Peyer's patch (tissue), 4 donors: ENCODE results near the gene TERT. TPM values are rescaled to one million over a fixed set of nuclear protein-coding genes. Genes with fewer than 3 reads are reported as not detected.
A peak's percentile ranks its signal among the peaks of the same experiment; 100 is the strongest.
"Not testable (repeated sequence)": the region's sequence is repeated elsewhere in the genome, so short reads cannot be mapped to it uniquely, and the experiment has no call there.

ENCODE experiments used
- DNase-seq, 3 donors: peaks; one replicate each; pipeline ENCODE4 v3.0.0-alpha.2; 2017 to 2019
- H3K27ac ChIP-seq, 4 donors: fragments of 200-600 bp; sonication (generic); one replicate each; pipeline ENCODE4 v1.5.1; 2016 to 2019
- H3K27me3 ChIP-seq, 2 donors: fragments of 200-600 bp; sonication (generic); one replicate each; pipeline ENCODE4 v1.5.1; 2019
- H3K36me3 ChIP-seq, 3 donors: fragments of 200-600 bp; sonication (generic); one replicate each; pipeline ENCODE4 v1.5.1; 2016 to 2019
- H3K4me1 ChIP-seq, 4 donors: fragments of 200-600 bp; sonication (generic); one replicate each; pipeline ENCODE4 v1.5.1; 2016 to 2019
- H3K4me3 ChIP-seq, 4 donors: fragments of 200-600 bp; sonication (generic); 1 replicate in 3 of 4; 2 replicates in 1 of 4; pipeline ENCODE4 v1.5.1; 2016 to 2019; ENCODE audit warnings: mild to moderate bottlenecking in 1 of 4
- H3K9me3 ChIP-seq, 4 donors: fragments of 200-600 bp; sonication (generic); one replicate each; pipeline ENCODE4 v1.5.1; 2016 to 2019; ENCODE audit warnings: mild to moderate bottlenecking in 1 of 4
- POLR2A ChIP-seq, 2 donors: fragments of 450-650 bp; IDR thresholded peaks; one replicate each; pipeline ENCODE4 v1.5.1; 2017; ENCODE audit warnings: antibody characterized with exemption in 2 of 2, mild to moderate bottlenecking in 2 of 2, moderate library complexity in 2 of 2
- total RNA-seq, 4 donors: library from RNA; depleted of rRNA; stranded (reverse); fragments of >200 nt; gene quantifications; one replicate each; pipeline ENCODE4 v1.1.0, GENCODE V29; 2016
- TF ChIP-seq, protein P1 (sequence below), 6 experiments: fragments of 450-650 bp in 4 of 6; fragments of 200-600 bp in 2 of 6; sonication (generic) in 1 of 6; IDR thresholded peaks; one replicate each; pipeline ENCODE4 v1.5.1; 2017 to 2019; ENCODE audit warnings: antibody characterized with exemption in 6 of 6, mild to moderate bottlenecking in 3 of 6, moderate library complexity in 1 of 6

The TERT gene
- total RNA-seq, 4 donors from 2014 or later = 0.70 to 6.6 (median 1.6) TPM

DNA sequence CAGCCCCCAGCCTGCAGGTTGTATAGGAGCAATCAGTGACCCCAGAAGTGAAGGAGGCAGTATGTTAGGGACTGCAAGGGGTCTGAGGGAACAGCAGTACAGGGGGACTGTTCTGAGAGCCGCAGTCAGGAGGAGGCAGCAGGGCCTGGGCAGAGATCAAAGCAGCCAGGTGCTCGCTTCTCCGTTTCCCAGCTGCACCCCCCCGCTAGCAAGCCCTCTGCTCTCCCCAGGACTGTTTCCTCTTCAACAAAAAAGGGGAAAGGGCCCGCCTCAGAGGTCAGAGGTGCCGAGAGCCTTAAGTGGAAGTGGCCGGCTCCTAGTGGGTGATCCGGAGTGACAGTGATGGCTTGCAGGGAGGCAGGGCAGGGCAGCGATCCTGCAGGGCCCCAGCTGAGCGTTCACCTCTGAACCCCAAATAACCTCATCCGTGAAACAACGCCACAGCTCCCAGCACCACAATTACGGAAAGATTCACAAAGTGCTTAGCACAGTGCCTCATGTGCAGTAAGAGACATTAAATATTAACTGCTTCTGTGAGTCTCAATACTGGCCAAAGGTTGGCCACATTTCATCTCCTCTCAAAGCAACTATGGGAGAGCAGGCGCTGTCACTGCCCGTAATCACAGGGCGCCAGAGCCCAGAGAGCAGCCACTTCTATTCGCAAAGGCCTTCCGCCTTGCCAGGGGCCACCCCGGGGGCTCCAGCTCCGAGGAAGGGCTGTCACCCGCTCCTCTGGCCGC is 42.1 kb upstream of the TERT start:
- Histone ChIP-seq H3K4me3 (no peak overlapping the region), H3K9me3 (no peaks in the 10 kb centered on the region), H3K27ac (peak overlapping the region in 2 of 4 donors; percentile 69 to 83), H3K36me3 (peaks cover 0 to 92% (median 0%) of the 10 kb centered on the region in 3 donors), H3K27me3 (no peaks in the 10 kb centered on the region), H3K4me1 (peaks cover 0 to 33% (median 2%) of the 10 kb centered on the region in 4 donors)
- peak in 1 of 2 donors; percentile 32 for TF ChIP-seq POLR2A (IDR thresholded peaks at IDR 0.05)
- TF ChIP-seq, protein P1, sequence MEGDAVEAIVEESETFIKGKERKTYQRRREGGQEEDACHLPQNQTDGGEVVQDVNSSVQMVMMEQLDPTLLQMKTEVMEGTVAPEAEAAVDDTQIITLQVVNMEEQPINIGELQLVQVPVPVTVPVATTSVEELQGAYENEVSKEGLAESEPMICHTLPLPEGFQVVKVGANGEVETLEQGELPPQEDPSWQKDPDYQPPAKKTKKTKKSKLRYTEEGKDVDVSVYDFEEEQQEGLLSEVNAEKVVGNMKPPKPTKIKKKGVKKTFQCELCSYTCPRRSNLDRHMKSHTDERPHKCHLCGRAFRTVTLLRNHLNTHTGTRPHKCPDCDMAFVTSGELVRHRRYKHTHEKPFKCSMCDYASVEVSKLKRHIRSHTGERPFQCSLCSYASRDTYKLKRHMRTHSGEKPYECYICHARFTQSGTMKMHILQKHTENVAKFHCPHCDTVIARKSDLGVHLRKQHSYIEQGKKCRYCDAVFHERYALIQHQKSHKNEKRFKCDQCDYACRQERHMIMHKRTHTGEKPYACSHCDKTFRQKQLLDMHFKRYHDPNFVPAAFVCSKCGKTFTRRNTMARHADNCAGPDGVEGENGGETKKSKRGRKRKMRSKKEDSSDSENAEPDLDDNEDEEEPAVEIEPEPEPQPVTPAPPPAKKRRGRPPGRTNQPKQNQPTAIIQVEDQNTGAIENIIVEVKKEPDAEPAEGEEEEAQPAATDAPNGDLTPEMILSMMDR (IDR thresholded peaks at IDR 0.05) = no peak
- peak in 2 of 3 donors; percentile 64 to 72 for DNase-seq

DNA sequence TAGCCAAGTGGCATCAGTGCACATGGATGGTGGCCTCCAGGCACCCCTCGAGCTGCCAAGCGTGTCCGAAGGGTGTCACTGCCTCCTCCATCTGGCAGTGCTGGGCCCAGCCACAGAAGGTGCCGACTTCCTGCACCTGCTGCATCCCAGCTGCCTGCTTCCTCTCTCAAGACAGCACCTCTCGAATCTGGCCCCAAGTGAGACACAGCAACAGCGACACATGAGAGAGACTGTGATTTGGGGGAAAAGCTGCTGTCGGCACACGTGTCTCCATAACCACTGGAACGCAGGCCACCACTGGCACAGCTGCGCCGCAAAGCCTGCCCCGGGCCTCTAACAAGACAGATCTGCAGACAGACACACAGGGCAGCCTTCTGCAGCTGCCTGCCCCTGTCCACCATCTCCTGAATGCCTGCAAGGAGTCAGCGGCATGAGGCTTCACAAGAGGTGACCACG is 41.3 kb upstream of the TERT start:
- peak in 2 of 3 donors; percentile 35 to 44 for DNase-seq
- H3K9me3 ChIP-seq = no peaks in the 10 kb centered on the region
- TF ChIP-seq, protein P1 (IDR thresholded peaks at IDR 0.05) = no peak
- TF ChIP-seq POLR2A (IDR thresholded peaks at IDR 0.05) = no peak
- H3K4me3 ChIP-seq = no peak overlapping the region
- H3K27ac ChIP-seq = peak overlapping the region in 2 of 4 donors; percentile 69 to 83
- H3K27me3 ChIP-seq = no peaks in the 10 kb centered on the region
- peaks cover 0 to 92% (median 0%) of the 10 kb centered on the region in 3 donors for H3K36me3 ChIP-seq
- H3K4me1 ChIP-seq = peaks cover 0 to 36% (median 2%) of the 10 kb centered on the region in 4 donors

DNA sequence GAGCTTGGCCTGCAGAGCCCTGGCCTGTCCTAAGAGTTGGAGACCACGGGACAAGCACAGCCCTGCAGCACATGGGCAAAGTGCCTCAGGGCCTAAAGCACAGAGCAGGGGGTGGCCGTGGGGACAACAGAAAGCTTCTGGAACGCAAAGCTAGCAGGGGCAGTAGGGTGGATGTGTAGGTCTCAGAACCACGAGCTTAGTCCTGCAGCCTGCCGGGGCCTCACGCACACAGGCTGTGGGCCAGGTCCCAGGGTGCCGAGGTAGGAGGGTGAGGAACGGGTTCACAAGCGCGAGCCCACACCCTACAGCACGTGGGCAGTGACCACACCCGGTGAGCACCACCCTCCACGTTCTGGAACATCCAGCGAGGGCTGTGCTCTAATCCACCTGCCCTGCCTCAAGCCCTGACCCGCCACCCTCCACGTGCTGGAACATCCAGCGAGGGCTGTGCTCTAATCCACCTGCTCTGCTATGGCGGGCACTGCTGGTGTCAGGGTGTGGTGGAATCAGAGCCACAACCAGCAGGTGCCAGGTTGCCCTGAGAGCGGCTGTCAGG is 40.8 kb upstream of the TERT start:
- no peaks in the 10 kb centered on the region for H3K27me3 ChIP-seq
- H3K36me3 ChIP-seq = peaks cover 0 to 92% (median 0%) of the 10 kb centered on the region in 3 donors

DNA sequence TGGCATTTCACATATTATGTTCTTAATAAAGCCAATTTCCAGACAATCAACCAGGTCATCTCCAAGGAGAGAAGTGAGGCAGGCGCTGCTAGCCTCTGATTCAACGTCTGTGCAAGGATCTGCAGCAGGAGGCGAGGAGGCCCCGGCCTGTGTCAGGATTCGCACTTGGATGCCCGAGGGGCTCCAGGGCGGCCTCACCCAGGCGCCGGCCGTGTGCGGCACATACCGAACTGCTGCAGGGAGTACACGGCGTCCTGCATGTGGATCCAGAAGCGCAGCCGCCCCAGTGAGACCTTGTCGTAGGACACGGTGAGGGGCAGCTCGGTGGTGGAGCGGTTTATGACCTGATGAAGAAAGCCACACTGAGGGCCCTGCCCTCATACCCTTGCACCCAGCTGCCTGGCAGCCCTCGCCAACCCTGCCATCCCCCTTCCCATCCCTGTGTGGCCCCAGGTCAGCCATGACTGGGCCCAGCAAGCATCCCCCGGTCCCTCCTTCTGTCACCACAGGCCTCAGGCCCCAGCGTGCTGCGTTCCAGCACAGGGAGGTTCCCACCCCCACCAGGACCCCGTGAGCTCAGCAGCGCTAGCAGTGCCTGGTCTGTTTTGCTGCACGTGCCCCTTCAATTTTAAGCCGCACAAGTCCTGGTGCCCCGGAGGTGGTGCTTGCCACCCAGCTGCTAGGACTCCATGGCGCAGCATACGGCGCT is 40.1 kb upstream of the TERT start:
- Histone ChIP-seq H3K4me3 (no peak overlapping the region), H3K27me3 (no peaks in the 10 kb centered on the region), H3K36me3 (peaks cover 0 to 92% (median 0%) of the 10 kb centered on the region in 3 donors), H3K9me3 (no peaks in the 10 kb centered on the region), H3K27ac (no peak overlapping the region), H3K4me1 (peaks cover 0 to 46% (median 2%) of the 10 kb centered on the region in 4 donors)
- TF ChIP-seq, protein P1 (IDR thresholded peaks at IDR 0.05) = no peak
- DNase-seq = peak in 1 of 3 donors; percentile 34

More for the DNA sequence above, 40.8 kb upstream of the TERT start:
- peak in 1 of 3 donors; percentile 55 for DNase-seq
- Histone ChIP-seq H3K27ac (no peak overlapping the region), H3K4me1 (peaks cover 0 to 41% (median 2%) of the 10 kb centered on the region in 4 donors), H3K9me3 (no peaks in the 10 kb centered on the region), H3K4me3 (no peak overlapping the region)
- TF ChIP-seq POLR2A (IDR thresholded peaks at IDR 0.05) = no peak
- TF ChIP-seq, protein P1 (IDR thresholded peaks at IDR 0.05) = no peak

DNA sequence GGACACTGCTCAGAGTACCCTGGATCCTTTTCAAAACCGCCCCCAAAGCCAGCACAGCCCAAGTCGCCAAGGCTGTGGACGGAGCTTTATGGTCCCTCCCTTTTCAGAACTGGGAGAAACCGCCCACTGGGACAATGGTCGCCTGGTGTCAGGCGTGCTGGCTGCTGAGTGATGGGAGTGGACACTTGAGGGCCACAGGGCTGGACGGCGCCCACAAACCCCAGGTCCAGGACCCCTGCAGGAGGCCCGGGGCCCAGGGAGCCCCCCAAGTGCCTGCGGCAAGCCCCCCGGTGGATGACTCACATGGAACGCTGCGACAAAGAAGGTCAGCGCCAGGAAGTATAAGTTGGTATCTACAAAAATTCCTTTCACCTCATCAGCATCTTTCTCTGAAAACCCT is 39.1 kb upstream of the TERT start:
- Histone ChIP-seq H3K27ac (no peak overlapping the region), H3K27me3 (no peaks in the 10 kb centered on the region), H3K4me1 (peaks cover 0 to 49% (median 2%) of the 10 kb centered on the region in 4 donors), H3K36me3 (peaks cover 0 to 97% (median 0%) of the 10 kb centered on the region in 3 donors), H3K4me3 (no peak overlapping the region), H3K9me3 (no peaks in the 10 kb centered on the region)
- TF ChIP-seq POLR2A (IDR thresholded peaks at IDR 0.05) = no peak
- TF ChIP-seq, protein P1 (IDR thresholded peaks at IDR 0.05) = no peak
- DNase-seq = peak in 1 of 3 donors; percentile 31

DNA sequence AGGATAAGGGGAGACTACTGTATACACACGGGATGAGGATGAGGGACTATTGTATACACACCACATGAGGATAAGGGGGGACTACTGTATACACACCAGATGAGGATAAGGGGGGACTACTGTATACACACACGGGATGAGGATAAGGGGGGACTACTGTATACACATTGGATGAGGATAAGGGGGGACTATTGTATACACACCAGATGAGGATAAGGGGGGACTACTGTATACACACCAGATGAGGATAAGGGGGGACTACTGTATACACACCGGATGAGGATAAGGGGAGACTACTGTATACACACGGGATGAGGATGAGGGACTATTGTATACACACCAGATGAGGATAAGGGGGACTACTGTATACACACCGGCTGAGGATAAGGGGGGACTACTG is 38.4 kb upstream of the TERT start:
- H3K4me1 ChIP-seq = peaks cover 0 to 45% (median 2%) of the 10 kb centered on the region in 4 donors
- not testable (repeated sequence) for DNase-seq, H3K27ac ChIP-seq

More for the DNA sequence above, 38.4 kb upstream of the TERT start:
- H3K4me3 ChIP-seq, H3K27me3 ChIP-seq, H3K9me3 ChIP-seq: not testable (repeated sequence)
- H3K36me3 ChIP-seq = peaks cover 0 to 92% (median 0%) of the 10 kb centered on the region in 3 donors
